Stimulated activated CD4-positive, alpha-beta T cell treated with anti-CD3 and anti-CD28 coated beads, Interleukin-2, amount 100 ng/mL, for 24 hours (primary cell): Measurements from ENCODE around the gene ATOH8.
A peak's percentile ranks its signal among the peaks of the same experiment; 100 is the strongest.

Source experiments
- DNase-seq, 2 donors: peaks; one replicate each; pipeline ENCODE4 v3.0.0-alpha.2; 2020

ATOH8 gene

GRCh38 chr2:85788603-85789002 is 34.8 kb downstream of the ATOH8 start:
- DNase-seq, result no peak

- DNase-seq, result no peak
Observed at GRCh38 chr2:85789271-85789670, 35.5 kb downstream of the ATOH8 start.

- DNase-seq, result no peak
Observed at GRCh38 chr2:85790032-85790431, 36.2 kb downstream of the ATOH8 start.

GRCh38 chr2:85790499-85791188 is 36.9 kb downstream of the ATOH8 start:
- DNase-seq, result no peak

GRCh38 chr2:85791704-85792565 is 38.1 kb downstream of the ATOH8 start:
- DNase-seq, result no peak

GRCh38 chr2:85792783-85793441 is 39.1 kb downstream of the ATOH8 start:
- DNase-seq, result no peak

GRCh38 chr2:85793584-85793983 is 39.8 kb downstream of the ATOH8 start:
- no peak for DNase-seq

- DNase-seq, result no peak
Observed at GRCh38 chr2:85794038-85794441, 40.2 kb downstream of the ATOH8 start.

DNA sequence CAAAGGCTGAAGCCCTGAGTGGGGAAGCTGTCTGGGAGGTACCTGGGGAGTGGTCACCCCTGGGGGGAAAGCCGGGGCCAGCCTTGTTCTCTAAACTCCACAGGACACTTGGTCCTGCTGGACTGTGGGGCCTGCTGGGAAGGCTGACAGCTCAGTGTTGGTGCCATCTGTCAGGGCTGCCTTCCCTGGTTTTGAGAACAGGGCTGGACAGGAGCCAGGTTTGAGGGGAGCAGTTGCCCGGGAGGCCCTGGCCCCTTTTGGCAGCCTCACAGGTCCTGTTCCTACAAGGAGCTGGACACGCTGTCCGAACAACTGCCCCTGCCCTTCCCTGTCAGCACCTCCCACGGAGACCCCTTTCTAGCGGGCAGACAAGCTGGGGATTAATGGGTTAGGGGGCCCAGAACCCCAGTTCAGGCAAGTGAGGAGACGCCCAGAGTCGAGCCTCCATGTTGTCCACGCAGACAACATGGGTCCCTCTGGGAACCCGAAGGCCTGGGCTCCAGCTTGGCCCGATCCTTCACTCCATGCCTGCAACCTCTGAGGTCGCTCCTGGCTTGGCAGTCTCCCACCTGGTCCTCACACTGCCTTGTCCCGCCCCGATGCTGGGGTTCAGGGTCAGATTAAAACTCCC is 40.8 kb downstream of the ATOH8 start:
- no peak for DNase-seq

GRCh38 chr2:85795331-85796045 is 41.7 kb downstream of the ATOH8 start:
- DNase-seq, result no peak

DNA sequence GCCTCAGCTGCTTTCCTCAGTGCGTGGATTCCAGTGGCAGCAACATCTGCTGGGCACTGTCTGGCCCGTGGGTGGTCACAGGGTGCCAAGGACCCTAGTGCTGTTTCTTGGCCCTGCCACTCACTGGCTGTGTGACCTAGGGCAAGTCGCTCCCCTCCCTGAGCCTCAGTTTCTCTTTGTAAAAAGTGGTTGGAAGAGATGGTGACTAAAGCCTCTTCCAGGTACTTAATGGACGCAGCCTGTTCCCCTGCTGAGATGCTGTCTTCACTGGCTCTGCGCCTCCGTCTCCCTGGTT is 42.2 kb downstream of the ATOH8 start:
- DNase-seq, result no peak

DNA sequence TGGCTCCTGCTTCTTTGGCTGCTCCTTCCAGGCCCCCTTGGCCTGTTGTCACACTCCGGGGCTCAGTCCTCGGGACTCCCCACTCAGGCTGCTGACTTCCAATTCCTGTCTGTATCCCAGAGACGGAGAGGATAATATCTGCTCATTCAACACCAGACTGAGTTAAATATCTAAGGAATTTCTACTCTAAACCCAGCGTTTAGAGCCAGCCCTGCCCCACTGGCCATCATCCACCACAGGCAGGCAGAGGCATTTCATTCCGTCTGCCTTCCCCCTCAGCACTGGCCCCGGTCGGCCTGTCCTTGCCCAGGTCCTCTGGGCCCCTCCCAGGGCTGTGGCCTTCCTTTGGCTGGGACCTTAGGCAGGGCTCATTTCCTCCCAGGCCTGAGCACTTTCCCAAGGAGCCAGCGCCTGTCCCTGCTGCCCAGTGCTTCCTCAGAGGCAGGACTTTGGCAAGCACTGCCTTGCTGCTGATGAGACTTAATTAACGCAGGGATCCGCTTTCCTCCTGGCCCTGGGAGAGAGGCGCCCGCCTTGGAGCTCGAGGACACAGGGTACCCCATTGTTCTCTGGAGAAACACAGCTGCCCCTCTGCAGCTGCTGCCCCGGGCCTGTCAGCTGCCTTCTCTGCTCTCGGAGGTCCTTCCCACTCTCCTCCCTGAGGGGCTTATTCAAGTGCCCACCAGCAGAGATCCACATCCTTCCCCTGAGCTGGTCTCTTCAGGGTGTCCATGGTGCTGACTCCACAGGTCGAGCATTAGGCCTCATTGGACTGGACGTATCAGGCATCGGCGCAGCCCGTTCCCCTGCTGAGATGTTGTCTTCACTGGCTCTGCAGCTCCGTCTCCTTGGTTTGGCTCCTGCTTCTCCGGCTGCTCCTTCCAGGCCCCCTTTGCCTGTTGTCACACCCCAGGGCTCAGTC is 42.8 kb downstream of the ATOH8 start:
- DNase-seq, result no peak

DNA sequence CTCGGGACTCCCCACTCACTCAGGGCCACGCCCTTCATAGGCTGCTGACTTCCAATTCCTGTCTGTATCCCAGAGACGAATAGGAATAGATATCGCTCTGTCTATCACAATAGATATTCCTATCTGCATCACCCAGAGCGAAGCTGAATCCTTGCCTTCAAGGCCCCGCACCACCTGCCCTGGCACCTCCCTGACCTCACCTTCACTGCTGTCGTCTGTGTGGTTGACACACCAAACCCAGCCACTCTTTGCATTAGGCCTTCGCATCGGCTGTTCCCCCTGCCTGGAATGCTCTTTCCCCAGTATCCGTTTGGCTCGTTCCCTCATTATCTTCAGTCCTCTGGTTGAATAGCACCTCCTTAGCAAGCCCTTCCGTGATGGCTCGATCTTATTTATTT is 43.5 kb downstream of the ATOH8 start:
- no peak for DNase-seq

DNA sequence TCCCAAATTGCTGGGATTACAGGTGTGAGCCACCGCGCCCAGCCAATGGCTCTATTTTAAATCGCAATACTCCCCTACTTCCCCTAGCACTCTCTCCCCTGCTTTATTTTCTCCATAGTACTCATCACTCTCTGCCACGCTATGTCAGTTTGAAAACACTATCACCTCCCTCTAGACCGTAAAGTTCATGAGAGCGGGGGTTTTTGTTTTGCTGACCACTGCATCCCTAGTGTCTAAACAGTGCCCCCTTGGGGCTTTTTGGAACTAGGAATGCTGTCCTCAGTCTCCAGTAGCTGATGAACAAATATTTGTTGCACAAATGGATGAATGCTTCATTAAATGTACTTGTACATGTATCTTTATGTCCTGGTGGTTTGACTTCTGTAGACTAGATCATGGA is 44.1 kb downstream of the ATOH8 start:
- DNase-seq, result no peak

DNA sequence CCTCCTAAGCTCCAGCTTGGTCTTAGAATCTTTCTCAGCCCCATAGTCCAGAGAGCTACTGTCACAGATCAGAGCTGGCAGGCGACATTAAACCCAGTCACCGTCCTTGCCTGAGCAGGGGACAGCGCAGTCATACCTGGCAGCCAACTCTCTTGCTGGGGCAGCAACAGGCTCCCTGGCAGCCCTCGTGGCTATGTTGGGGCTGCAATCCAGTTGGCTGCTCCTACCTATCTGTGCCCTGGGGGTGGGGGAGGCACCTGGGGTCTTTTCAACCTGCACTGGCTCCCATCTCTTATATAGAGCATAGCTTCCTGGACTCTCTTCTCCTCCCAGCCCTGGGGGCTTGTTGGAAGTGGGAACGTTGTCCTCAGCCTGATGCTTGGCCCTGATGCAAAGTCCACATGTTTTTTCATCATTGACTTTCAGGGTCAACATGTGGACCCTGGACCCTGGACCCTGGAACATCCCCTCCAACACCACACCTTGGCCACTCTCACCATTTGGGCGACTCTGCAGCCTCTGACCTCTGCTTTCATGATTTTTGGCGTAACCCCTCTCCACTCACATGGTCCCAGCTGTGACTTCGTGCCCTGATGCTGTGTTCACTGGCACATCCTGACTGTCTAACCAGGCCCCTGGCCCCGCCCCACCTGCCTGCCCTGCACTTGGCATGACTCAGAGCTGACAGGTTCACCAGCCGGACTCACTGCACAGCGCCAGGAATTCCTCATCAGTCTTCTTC is 45.6 kb downstream of the ATOH8 start:
- DNase-seq, result peak in 1 of 2 donors; percentile 13

DNA sequence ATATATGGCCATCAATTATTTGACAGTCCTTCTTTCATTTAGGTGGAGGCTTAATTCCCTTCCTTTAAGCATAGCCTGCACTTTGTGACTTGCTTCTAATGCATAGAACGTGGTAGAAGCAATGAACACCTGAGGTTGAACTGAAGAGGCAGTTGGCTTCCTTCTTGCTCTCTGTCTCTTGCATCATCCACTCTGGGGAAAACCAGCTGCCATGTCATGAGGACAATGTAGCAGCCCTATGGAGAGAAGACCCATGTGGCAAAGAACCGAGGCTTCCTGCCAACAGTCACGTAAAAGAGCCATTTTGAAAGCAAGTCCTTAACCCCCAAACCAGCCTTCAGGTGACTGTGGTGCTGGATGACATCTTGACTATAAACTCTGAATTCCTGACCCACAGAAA is 46.8 kb downstream of the ATOH8 start:
- DNase-seq, result no peak

DNA sequence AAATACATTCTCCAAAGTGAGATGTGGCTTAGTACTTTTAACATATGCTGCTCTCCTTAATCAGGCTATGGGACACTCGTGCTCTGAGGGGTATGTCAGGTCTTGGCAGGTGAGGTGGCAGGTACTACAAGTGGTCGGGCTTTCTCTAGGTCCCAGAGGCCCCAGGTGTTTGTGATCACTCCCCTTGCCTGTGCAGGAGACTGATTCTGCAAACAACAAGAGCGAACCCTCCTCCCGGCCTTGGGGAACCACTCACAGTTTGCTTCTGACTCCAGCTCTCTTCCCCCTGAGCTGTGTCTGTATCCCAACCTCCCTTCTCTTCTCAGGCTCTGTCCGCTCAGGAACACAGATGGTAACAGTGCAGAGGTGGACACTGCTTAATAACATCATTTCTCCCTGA is 48.1 kb downstream of the ATOH8 start:
- DNase-seq, result no peak

DNA sequence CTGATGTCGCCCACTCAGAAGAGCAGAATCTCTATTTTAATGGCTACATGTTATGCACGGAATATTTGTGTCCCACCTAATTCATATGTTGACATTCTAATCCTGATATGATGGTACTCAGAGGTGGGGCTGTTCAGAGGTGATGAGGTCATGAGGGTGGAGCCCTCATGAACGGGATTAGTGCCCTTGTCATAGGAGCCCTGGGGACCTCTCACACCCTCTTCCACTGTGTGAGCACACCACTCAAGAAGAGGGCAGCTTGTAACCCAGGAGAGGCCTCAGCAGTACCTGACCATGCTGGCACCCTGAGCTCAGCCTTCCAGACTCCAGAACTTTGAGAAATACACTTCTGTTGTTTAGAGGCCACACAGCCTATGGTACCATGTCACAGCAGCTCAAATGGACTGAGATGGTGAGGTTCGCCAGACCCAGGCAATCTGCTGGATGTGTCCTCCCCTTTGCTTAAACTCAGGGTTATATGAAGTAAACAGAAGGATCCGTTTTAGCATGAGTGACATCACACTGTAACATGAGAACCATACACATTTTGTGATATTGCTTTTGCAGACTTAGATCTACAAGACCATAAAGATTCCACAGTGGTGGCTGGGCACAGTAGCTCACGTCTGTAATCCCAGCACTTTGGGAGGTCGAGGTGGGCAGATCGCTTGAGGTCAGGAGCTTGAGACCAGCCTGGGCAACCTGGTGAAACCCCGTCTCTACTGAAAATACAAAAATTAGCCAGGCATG is 48.7 kb downstream of the ATOH8 start:
- no peak for DNase-seq

GRCh38 chr2:85803704-85804425 is 50.1 kb downstream of the ATOH8 start:
- no peak for DNase-seq

DNA sequence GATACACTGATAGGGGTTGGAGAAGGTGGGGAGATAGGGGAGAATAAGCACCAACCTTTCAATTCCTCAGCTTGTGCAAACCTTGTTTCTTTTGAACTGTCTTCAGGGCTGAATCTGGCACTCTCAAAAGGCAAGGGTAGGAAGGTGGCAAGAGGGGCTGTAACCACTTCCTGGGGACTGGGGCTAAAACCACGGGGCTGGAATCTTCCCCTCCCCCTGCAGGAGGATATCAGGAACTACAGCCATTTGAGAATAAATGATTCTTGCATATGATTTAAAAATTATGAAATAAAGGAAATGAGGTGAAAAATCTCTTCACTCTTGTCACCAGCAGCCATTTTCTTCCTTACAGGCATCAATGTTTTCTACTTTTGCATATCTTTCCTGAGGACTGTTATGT is 50.8 kb downstream of the ATOH8 start:
- DNase-seq, result peak in 1 of 2 donors; percentile 31
